ENCODE measurements around the gene ARMH4. TPM values are rescaled to one million over a fixed set of nuclear protein-coding genes. Genes with fewer than 3 reads are reported as not detected.

Gene ARMH4
- total and polyA plus RNA-seq, 5 donors from 2014 or later = 0.27 to 1.0 (median 0.78) TPM; not detected in 1

Other genes starting within 250 kb of the ARMH4 start
- gene ACTR10, start 47.9 kb upstream of the ARMH4 start, total RNA-seq = 43.4 TPM
- 10 to 100 TPM; 76.3 to 98.3 (median 87.2) TPM for gene ACTR10, start 47.9 kb upstream of the ARMH4 start, polyA plus RNA-seq
- 137 TPM for gene PSMA3, start 92.6 kb upstream of the ARMH4 start, total RNA-seq
- 100 to 1,000 TPM; 187 to 218 (median 191) TPM for gene PSMA3, start 92.6 kb upstream of the ARMH4 start, polyA plus RNA-seq
- gene ARID4A, start 146.3 kb upstream of the ARMH4 start, total RNA-seq = 102 TPM
- gene ARID4A, start 146.3 kb upstream of the ARMH4 start, polyA plus RNA-seq = 10 to 100 TPM; 23.3 to 30.4 (median 24.8) TPM
- not detected for gene TOMM20L, start 243.7 kb upstream of the ARMH4 start, total RNA-seq
- gene TOMM20L, start 243.7 kb upstream of the ARMH4 start, polyA plus RNA-seq = under 1 TPM in 1 of 4 donors, not detected in 3; 0.47 TPM